Prostate gland (tissue), 2 donors: ENCODE data around the gene L3MBTL4.

ENCODE experiments used
- CTCF ChIP-seq, 4 experiments: fragments of 200-600 bp in 2 of 4; fragments of 450-650 bp in 2 of 4; sonication (generic) in 2 of 4; IDR thresholded peaks; 1 replicate in 3 of 4; 2 replicates in 1 of 4; pipeline ENCODE4 v1.5.1; 2016 to 2019; ENCODE audit warnings: antibody characterized with exemption in 4 of 4, mild to moderate bottlenecking in 2 of 4, moderate library complexity in 2 of 4
- POLR2A ChIP-seq: fragments of 450-650 bp; IDR thresholded peaks from one replicate; pipeline ENCODE4 v1.6.1; 2016; ENCODE audit warnings: antibody characterized with exemption, mild to moderate bottlenecking
- POLR2AphosphoS5 ChIP-seq: sonication (generic); formaldehyde crosslinking; IDR thresholded peaks from one replicate; pipeline ENCODE4 v1.6.1; 2017; ENCODE audit warnings: antibody characterized with exemption

- TF ChIP-seq CTCF (IDR thresholded peaks at IDR 0.05) (no peak), POLR2A (no peak), POLR2AphosphoS5 (no peak)
These were observed 434.0 kb downstream of the L3MBTL4 start for GRCh38 chr18:5980721-5981120.
